Left lung (tissue), 10 donors: ENCODE results near the gene TMEM229B. TPM values are rescaled to one million over a fixed set of nuclear protein-coding genes. Genes with fewer than 3 reads are reported as not detected.

ENCODE experiments used
- ATAC-seq: fragments of 200-7000 bp; cut with Tn5 transposase; one replicate; pipeline ENCODE4 v1.9.1; 2020; ENCODE audit warnings: moderate library complexity
- DNase-seq, 4 donors: peaks; one replicate each; pipeline ENCODE4 v3.0.0-alpha.2; 2013 to 2020
- H3K27ac ChIP-seq, 2 donors: fragments of 200-600 bp; sonication (generic) in 1 of 2; one replicate each; pipeline versions ENCODE4 v1.5.0 to v1.8.0; 2020 to 2021
- H3K27me3 ChIP-seq, 2 donors: fragments of 200-600 bp; sonication (generic) in 1 of 2; one replicate each; pipeline versions ENCODE4 v1.5.0 to v1.8.0; 2020 to 2021
- H3K36me3 ChIP-seq, 2 donors: fragments of 200-600 bp; sonication (generic) in 1 of 2; one replicate each; pipeline versions ENCODE4 v1.5.0 to v1.8.0; 2020 to 2021
- H3K4me1 ChIP-seq, 2 donors: fragments of 200-600 bp; one replicate each; pipeline ENCODE4 v1.8.0; 2021
- H3K4me3 ChIP-seq, 2 donors: fragments of 200-600 bp; sonication (generic) in 1 of 2; one replicate each; pipeline versions ENCODE4 v1.5.0 to v1.8.0; 2020 to 2021; ENCODE audit warnings: mild to moderate bottlenecking in 1 of 2
- H3K9me3 ChIP-seq, 2 donors: fragments of 200-600 bp; sonication (generic) in 1 of 2; one replicate each; pipeline versions ENCODE4 v1.5.0 to v1.8.0; 2020 to 2021
- intact Hi-C, 2 donors: fragments of 100-400 bp; cut with DNase I; formaldehyde crosslinking; loops; one replicate each; pipeline versions ENCODE4 v1.11.2 to v1.14.2; 2022
- polyA plus RNA-seq, 6 donors: library from polyadenylated mRNA; unstranded; fragments of 120-200 nt; gene quantifications; one replicate each; pipeline ENCODE4 v1.2.1, GENCODE V29; 2013; ENCODE audit not compliant: insufficient read length in 6 of 6
- total RNA-seq, 2 donors: library from RNA; stranded (reverse); fragmentation: NEBNext Ultra II Directional; extraction: Animal tissue kit (Norgen Biotek cat#: 25700); gene quantifications; one replicate each; pipeline ENCODE4 v1.2.1, GENCODE V29; 2021
- TF ChIP-seq, protein P1 (sequence below), 2 donors: fragments of 200-600 bp; sonication (generic) in 1 of 2; IDR thresholded peaks; one replicate each; pipeline versions ENCODE4 v1.5.0 to v1.8.0; 2021; ENCODE audit warnings: antibody characterized with exemption in 2 of 2
- donor health status: DM: no; HTN: yes; CAD: no.
- donor health status: DM: no; HTN: no; CAD: no.

The TMEM229B gene
- total and polyA plus RNA-seq, 8 donors: 0.39 to 7.7 (median 0.77) TPM

DNA sequence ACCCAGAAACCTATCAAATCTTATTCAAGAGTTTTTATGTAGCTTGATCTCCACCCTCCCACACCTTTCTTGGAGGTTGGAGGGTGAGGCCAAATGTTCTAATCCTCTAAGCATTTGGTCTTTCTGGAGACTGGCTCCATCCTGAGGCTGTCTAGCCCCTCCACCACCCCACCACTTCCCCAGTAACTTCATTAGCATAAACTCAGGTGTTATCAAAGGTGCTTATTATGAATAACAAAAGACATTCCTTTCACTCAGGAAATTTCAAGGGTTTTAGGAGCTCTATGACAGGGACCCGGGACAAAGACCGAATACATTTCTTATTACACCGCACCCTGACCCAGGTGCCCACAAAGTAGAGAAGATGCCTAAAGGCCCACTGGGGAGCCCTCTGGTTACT is 2.8 kb upstream of the TMEM229B start:
- ATAC-seq: no peak
- intact Hi-C loops: no loop called here
- H3K9me3 ChIP-seq: peaks cover 0 to 17% of the 10 kb centered on the region in 2 donors
- H3K4me3 ChIP-seq: no peak overlapping the region
- H3K27ac ChIP-seq: no peak overlapping the region
- DNase-seq: no peak
- H3K4me1 ChIP-seq: peaks cover 0 to 18% of the 10 kb centered on the region in 2 donors
- no peaks in the 10 kb centered on the region for H3K36me3 ChIP-seq
- TF ChIP-seq, protein P1, sequence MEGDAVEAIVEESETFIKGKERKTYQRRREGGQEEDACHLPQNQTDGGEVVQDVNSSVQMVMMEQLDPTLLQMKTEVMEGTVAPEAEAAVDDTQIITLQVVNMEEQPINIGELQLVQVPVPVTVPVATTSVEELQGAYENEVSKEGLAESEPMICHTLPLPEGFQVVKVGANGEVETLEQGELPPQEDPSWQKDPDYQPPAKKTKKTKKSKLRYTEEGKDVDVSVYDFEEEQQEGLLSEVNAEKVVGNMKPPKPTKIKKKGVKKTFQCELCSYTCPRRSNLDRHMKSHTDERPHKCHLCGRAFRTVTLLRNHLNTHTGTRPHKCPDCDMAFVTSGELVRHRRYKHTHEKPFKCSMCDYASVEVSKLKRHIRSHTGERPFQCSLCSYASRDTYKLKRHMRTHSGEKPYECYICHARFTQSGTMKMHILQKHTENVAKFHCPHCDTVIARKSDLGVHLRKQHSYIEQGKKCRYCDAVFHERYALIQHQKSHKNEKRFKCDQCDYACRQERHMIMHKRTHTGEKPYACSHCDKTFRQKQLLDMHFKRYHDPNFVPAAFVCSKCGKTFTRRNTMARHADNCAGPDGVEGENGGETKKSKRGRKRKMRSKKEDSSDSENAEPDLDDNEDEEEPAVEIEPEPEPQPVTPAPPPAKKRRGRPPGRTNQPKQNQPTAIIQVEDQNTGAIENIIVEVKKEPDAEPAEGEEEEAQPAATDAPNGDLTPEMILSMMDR (IDR thresholded peaks at IDR 0.05): no peak
- H3K27me3 ChIP-seq: no peaks in the 10 kb centered on the region

DNA sequence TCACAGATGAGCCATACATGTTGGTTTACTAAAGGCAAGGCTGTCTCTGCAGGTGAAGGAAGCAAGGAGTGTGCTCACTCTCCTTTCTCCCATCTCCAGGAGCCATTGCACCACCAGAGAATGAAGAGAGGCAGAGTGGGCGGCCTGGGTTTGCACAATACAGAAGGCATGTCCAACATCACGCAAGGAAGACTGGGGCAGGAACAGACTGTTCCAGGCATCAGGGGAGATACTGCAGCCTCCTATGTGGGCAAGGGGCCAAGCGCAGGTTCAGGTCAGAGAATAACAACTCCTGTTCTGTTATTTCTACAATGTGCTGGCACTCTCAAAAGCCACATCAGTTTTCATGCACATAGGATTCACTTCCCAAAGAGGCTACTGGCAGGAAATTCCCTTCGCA is 1.7 kb upstream of the TMEM229B start:
- Histone ChIP-seq H3K36me3 (no peaks in the 10 kb centered on the region), H3K4me3 (no peak overlapping the region), H3K27ac (no peak overlapping the region), H3K27me3 (no peaks in the 10 kb centered on the region), H3K4me1 (peaks cover 0 to 18% of the 10 kb centered on the region in 2 donors), H3K9me3 (peaks cover 0 to 17% of the 10 kb centered on the region in 2 donors)
- TF ChIP-seq, protein P1 (IDR thresholded peaks at IDR 0.05): no peak
- DNase-seq: no peak
- intact Hi-C loops: no loop called here
- ATAC-seq: no peak

DNA sequence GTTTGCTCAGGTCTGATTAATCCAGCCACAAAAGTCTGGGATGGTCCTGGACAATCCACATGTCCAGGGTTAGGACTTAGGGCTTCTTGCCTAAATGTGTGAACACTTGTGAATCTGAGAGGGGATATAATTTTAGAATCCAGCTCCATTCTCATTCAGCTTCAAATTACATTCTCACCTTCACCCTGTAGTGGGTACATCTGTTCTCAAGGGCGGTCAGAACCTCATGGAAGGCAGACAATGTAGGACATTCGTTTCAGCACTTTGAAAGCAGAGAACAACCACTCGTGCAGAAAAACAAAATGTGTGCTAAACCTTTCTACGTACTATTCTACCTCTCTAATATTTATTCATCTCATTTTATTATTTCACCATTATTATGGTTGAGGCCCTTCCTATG is 1.2 kb downstream of the TMEM229B start:
- Histone ChIP-seq H3K4me3 (peak overlapping the region in 1 of 2 donors; percentile 46), H3K36me3 (no peaks in the 10 kb centered on the region), H3K4me1 (peaks cover 0 to 18% of the 10 kb centered on the region in 2 donors), H3K9me3 (no peaks in the 10 kb centered on the region), H3K27ac (no peak overlapping the region), H3K27me3 (no peaks in the 10 kb centered on the region)
- ATAC-seq: no peak
- TF ChIP-seq, protein P1 (IDR thresholded peaks at IDR 0.05): no peak
- intact Hi-C loops: no loop called here
- no peak for DNase-seq

GRCh38 chr14:67486890-67487289 is 1.6 kb downstream of the TMEM229B start:
- ATAC-seq (no peak), DNase-seq (no peak)
- H3K36me3 ChIP-seq: no peaks in the 10 kb centered on the region
- H3K4me1 ChIP-seq: peaks cover 0 to 18% of the 10 kb centered on the region in 2 donors
- H3K9me3 ChIP-seq: no peaks in the 10 kb centered on the region
- no peak overlapping the region for H3K4me3 ChIP-seq
- TF ChIP-seq, protein P1 (IDR thresholded peaks at IDR 0.05): no peak
- no peak overlapping the region for H3K27ac ChIP-seq
- H3K27me3 ChIP-seq: no peaks in the 10 kb centered on the region
- intact Hi-C loops: no loop called here

GRCh38 chr14:67485501-67486095 is 2.9 kb downstream of the TMEM229B start:
- no peak for ATAC-seq

More at GRCh38 chr14:67485501-67486095, 2.9 kb downstream of the TMEM229B start:
- Histone ChIP-seq H3K27me3 (no peaks in the 10 kb centered on the region), H3K4me3 (no peak overlapping the region), H3K27ac (no peak overlapping the region), H3K4me1 (peaks cover 0 to 18% of the 10 kb centered on the region in 2 donors), H3K9me3 (no peaks in the 10 kb centered on the region), H3K36me3 (no peaks in the 10 kb centered on the region)
- TF ChIP-seq, protein P1 (IDR thresholded peaks at IDR 0.05): no peak
- intact Hi-C loops: no loop called here
- no peak for DNase-seq
